GM12865 (cell line): Measurements from ENCODE around the gene PLA2G15.

ENCODE experiments used
- DNase-seq: peaks from one replicate; pipeline ENCODE4 v3.0.0; 2010; ENCODE audit warnings: low read depth
- H3K4me3 ChIP-seq: 2 replicates; pipeline ENCODE4 v1.5.1; 2011; ENCODE audit warnings: mild to moderate bottlenecking, low read depth, low read length, control low read depth
- CTCF ChIP-seq: IDR thresholded peaks from 2 replicates; pipeline ENCODE4 v1.5.1; 2011; ENCODE audit warnings: low read length, control low read depth, low read depth, inconsistent platforms; ENCODE audit not compliant: insufficient read depth; ENCODE audit errors: missing control alignments

PLA2G15 gene

GRCh38 chr16:68297908-68298307, 52.7 kb downstream of the PLA2G15 start:
- no peak for TF ChIP-seq CTCF
- H3K4me3 ChIP-seq = no peak overlapping the region
- no peak for DNase-seq

GRCh38 chr16:68298312-68298711, 53.1 kb downstream of the PLA2G15 start:
- DNase-seq = no peak
- no peak overlapping the region for H3K4me3 ChIP-seq
- TF ChIP-seq CTCF = no peak

GRCh38 chr16:68298907-68299561, 53.9 kb downstream of the PLA2G15 start:
- H3K4me3 ChIP-seq = no peak overlapping the region
- no peak for TF ChIP-seq CTCF
- DNase-seq = no peak

GRCh38 chr16:68299571-68300453, 54.6 kb downstream of the PLA2G15 start:
- no peak overlapping the region for H3K4me3 ChIP-seq
- TF ChIP-seq CTCF = no peak
- no peak for DNase-seq

DNA sequence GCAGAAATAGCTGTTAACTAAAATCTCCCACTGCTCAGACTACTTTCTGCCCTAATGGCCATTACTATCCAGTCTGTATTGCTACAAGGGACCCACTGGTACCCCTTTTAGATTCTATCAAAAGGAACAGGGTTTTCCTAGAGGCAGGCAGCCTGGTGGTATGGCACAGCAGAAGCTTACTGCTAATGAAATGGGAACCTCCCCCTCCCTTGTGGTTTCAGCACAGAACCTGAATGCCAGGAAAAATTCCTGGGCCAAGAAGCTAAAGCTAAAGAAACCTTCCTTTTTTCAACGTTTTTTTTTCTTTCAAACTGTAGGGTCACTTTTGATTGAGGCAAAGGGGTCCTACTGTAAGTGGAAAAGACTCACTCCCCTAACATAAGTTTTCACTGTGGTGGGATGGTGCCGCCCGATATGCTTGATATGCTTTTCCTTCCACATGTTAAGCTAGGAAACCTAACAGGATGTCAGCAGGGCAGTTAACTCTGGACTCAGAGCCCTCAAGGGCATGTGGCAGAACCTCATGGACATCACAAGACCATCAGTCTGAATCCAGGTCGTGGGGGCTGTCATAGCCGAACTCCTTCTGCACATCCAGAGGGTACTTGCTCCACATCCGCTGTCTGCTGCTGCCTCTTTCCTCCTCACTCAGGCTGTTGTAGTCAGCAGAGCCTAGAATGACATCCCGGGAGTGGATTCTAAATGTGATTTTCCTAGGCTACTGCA, 55.7 kb downstream of the PLA2G15 start:
- DNase-seq = no peak
- TF ChIP-seq CTCF = no peak
- no peak overlapping the region for H3K4me3 ChIP-seq

DNA sequence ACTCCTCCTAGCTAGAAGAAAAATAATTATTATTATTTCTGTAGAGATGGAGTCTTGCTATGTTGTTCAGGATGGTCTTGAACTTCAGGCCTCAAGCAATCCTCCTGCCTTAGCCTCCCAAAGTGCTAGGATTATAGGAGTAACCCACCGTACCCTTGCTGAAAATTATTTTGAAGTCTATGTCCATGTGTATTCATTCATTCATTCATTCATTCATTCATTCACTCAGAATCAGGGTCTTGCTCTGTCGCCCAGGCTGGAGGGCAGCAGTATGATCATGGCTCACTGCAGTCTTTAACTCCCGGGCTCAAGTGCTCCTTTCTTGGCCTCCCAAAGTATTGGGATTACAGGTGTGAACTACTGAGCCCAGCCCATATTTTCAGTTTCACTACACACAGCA, 61.5 kb downstream of the PLA2G15 start:
- no peak for TF ChIP-seq CTCF

More for the DNA sequence above, 61.5 kb downstream of the PLA2G15 start:
- no peak overlapping the region for H3K4me3 ChIP-seq
- no peak for DNase-seq
